Measurements from ENCODE around the gene CCDC146.

GRCh38 chr7:77266291-77266794, 143.9 kb downstream of the CCDC146 start:
- TF ChIP-seq POLR2A (IDR thresholded peaks at IDR 0.05; ENCODE audit: low read depth, low read length) (no peak), TAF1 (IDR thresholded peaks at IDR 0.05; ENCODE audit: borderline replicate concordance, low read depth, low read length) (no peak), POLR2AphosphoS5 (IDR thresholded peaks at IDR 0.05; ENCODE audit: low read depth, low read length) (no peak)

Data from GM12892 (cell line).